HepG2 (cell line): ENCODE results near the gene CYTH1. TPM values are rescaled to one million over a fixed set of nuclear protein-coding genes. Genes with fewer than 3 reads are reported as not detected.

ENCODE experiments used
- HES4 ChIP-seq: sonication (generic); formaldehyde crosslinking; IDR thresholded peaks from 2 replicates; pipeline ENCODE4 v1.9.0; 2021; ENCODE audit warnings: mild to moderate bottlenecking, missing genetic modification reagents, borderline replicate concordance
- IKZF1 ChIP-seq: fragments of 450-650 bp; IDR thresholded peaks from 2 replicates; pipeline ENCODE4 v1.7.1; 2016
- JUNB ChIP-seq: sonication (generic); formaldehyde crosslinking; IDR thresholded peaks from 2 replicates; pipeline ENCODE4 v1.8.0; 2022; ENCODE audit warnings: missing genetic modification reagents, mild to moderate bottlenecking, borderline replicate concordance
- KAT8 ChIP-seq: IDR thresholded peaks from 2 replicates; pipeline ENCODE4 v1.6.1; 2016; ENCODE audit warnings: missing genetic modification reagents, missing compliant biosample characterization
- REXO4 ChIP-seq: sonication (generic); formaldehyde crosslinking; IDR thresholded peaks from 2 replicates; pipeline ENCODE4 v1.8.0; 2022; ENCODE audit warnings: missing genetic modification reagents, mild to moderate bottlenecking, borderline replicate concordance
- TCF7 ChIP-seq: sonication (generic); IDR thresholded peaks from 2 replicates; pipeline ENCODE4 v1.6.1; 2016; ENCODE audit warnings: antibody characterized with exemption, low read depth
- ZBED4 ChIP-seq: sonication (generic); formaldehyde crosslinking; IDR thresholded peaks from 2 replicates; pipeline ENCODE4 v1.4.0; 2020; ENCODE audit warnings: missing genetic modification reagents, borderline replicate concordance
- ZNF574 ChIP-seq: sonication (generic); formaldehyde crosslinking; IDR thresholded peaks from 2 replicates; pipeline ENCODE4 v1.4.0; 2020; ENCODE audit warnings: missing genetic modification reagents
- ZNF616 ChIP-seq: sonication (generic); formaldehyde crosslinking; IDR thresholded peaks from 2 replicates; pipeline ENCODE4 v1.5.0; 2020; ENCODE audit warnings: low read depth, mild to moderate bottlenecking, missing genetic modification reagents
- ZNF772 ChIP-seq: sonication (generic); formaldehyde crosslinking; IDR thresholded peaks from 2 replicates; pipeline ENCODE4 v1.5.0; 2020; ENCODE audit warnings: mild to moderate bottlenecking, missing genetic modification reagents
- ZNF878 ChIP-seq: sonication (generic); formaldehyde crosslinking; IDR thresholded peaks from 2 replicates; pipeline ENCODE4 v1.8.1; 2023; ENCODE audit warnings: mild to moderate bottlenecking, missing genetic modification reagents, moderate library complexity
- polyA plus RNA-seq, 8 experiments: library from polyadenylated mRNA; depleted of rRNA in 3 of 8; stranded (reverse) in 7 of 8; unstranded in 1 of 8; fragments of >200 nt; fragmentation: Illumina TruSeq in 4 of 8; extraction: Trizol in 4 of 8; gene quantifications; 2 replicates each; pipeline versions ENCODE4 v1.2.1 to v1.2.3, GENCODE V29; 2011 to 2016; ENCODE audit warnings: low read depth in 4 of 8, missing spikeins in 1 of 8, mixed read lengths in 1 of 8; ENCODE audit not compliant: insufficient read depth in 1 of 8
- total RNA-seq, 5 experiments: library from RNA; depleted of rRNA; stranded (reverse); fragments of >200 nt; fragmentation: Illumina TruSeq; extraction: Trizol; gene quantifications; 2 replicates each; pipeline ENCODE4 v1.2.3, GENCODE V29; 2016; ENCODE audit warnings: low read depth in 1 of 5
- TF ChIP-seq, protein P1 (sequence below): sonication (generic); formaldehyde crosslinking; IDR thresholded peaks from 2 replicates; pipeline ENCODE4 v1.4.0; 2020; ENCODE audit warnings: missing genetic modification reagents, borderline replicate concordance
- TF ChIP-seq, protein P2 (sequence below): sonication (generic); formaldehyde crosslinking; IDR thresholded peaks from 2 replicates; pipeline ENCODE4 v1.5.0; 2020; ENCODE audit warnings: missing genetic modification reagents
- TF ChIP-seq, protein P3 (sequence below): sonication (generic); formaldehyde crosslinking; IDR thresholded peaks from 2 replicates; pipeline ENCODE4 v1.4.0; 2020; ENCODE audit warnings: missing genetic modification reagents

The CYTH1 gene
- total and polyA plus RNA-seq, 2 of the 13 experiments (the other 11 are each of a cell fraction or from before 2014, with no cell fraction given) = 20.1 to 48.9 TPM

- TF ChIP-seq, protein P1, sequence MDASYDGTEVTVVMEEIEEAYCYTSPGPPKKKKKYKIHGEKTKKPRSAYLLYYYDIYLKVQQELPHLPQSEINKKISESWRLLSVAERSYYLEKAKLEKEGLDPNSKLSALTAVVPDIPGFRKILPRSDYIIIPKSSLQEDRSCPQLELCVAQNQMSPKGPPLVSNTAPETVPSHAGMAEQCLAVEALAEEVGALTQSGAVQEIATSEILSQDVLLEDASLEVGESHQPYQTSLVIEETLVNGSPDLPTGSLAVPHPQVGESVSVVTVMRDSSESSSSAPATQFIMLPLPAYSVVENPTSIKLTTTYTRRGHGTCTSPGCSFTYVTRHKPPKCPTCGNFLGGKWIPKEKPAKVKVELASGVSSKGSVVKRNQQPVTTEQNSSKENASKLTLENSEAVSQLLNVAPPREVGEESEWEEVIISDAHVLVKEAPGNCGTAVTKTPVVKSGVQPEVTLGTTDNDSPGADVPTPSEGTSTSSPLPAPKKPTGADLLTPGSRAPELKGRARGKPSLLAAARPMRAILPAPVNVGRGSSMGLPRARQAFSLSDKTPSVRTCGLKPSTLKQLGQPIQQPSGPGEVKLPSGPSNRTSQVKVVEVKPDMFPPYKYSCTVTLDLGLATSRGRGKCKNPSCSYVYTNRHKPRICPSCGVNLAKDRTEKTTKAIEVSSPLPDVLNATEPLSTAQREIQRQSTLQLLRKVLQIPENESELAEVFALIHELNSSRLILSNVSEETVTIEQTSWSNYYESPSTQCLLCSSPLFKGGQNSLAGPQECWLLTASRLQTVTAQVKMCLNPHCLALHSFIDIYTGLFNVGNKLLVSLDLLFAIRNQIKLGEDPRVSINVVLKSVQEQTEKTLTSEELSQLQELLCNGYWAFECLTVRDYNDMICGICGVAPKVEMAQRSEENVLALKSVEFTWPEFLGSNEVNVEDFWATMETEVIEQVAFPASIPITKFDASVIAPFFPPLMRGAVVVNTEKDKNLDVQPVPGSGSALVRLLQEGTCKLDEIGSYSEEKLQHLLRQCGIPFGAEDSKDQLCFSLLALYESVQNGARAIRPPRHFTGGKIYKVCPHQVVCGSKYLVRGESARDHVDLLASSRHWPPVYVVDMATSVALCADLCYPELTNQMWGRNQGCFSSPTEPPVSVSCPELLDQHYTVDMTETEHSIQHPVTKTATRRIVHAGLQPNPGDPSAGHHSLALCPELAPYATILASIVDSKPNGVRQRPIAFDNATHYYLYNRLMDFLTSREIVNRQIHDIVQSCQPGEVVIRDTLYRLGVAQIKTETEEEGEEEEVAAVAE (CRISPR knock-in tag) = peak; percentile 88; the same call in 1 of the 2 replicates
- TF ChIP-seq TCF7 = peak; percentile 78
- peak; percentile 75 for TF ChIP-seq ZNF772
- peak; percentile 95 for TF ChIP-seq ZBED4 (CRISPR knock-in tag)
- 0 out of 2 replicates have a peak, but pooled peaks have one; percentile 25 for TF ChIP-seq JUNB (CRISPR knock-in tag)
- TF ChIP-seq KAT8 (CRISPR knock-in tag) = 0 out of 2 replicates have a peak, but pooled peaks have one; percentile 31
- TF ChIP-seq, protein P2, sequence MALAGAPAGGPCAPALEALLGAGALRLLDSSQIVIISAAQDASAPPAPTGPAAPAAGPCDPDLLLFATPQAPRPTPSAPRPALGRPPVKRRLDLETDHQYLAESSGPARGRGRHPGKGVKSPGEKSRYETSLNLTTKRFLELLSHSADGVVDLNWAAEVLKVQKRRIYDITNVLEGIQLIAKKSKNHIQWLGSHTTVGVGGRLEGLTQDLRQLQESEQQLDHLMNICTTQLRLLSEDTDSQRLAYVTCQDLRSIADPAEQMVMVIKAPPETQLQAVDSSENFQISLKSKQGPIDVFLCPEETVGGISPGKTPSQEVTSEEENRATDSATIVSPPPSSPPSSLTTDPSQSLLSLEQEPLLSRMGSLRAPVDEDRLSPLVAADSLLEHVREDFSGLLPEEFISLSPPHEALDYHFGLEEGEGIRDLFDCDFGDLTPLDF = no peak
- peak; percentile 93; the same call in 1 of the 2 replicates for TF ChIP-seq ZNF878 (CRISPR knock-in tag)
- peak; percentile 73 for TF ChIP-seq ZNF574 (CRISPR knock-in tag)
- TF ChIP-seq IKZF1 = no peak
- TF ChIP-seq, protein P3, sequence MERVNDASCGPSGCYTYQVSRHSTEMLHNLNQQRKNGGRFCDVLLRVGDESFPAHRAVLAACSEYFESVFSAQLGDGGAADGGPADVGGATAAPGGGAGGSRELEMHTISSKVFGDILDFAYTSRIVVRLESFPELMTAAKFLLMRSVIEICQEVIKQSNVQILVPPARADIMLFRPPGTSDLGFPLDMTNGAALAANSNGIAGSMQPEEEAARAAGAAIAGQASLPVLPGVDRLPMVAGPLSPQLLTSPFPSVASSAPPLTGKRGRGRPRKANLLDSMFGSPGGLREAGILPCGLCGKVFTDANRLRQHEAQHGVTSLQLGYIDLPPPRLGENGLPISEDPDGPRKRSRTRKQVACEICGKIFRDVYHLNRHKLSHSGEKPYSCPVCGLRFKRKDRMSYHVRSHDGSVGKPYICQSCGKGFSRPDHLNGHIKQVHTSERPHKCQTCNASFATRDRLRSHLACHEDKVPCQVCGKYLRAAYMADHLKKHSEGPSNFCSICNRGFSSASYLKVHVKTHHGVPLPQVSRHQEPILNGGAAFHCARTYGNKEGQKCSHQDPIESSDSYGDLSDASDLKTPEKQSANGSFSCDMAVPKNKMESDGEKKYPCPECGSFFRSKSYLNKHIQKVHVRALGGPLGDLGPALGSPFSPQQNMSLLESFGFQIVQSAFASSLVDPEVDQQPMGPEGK (CRISPR knock-in tag) = peak; percentile 63; the same call in 1 of the 2 replicates
- no peak for TF ChIP-seq ZNF616 (CRISPR knock-in tag)
- TF ChIP-seq REXO4 (CRISPR knock-in tag) = no peak
- no peak for TF ChIP-seq HES4
Measured at GRCh38 chr17:78748048-78748729, 33.9 kb downstream of the CYTH1 start (continued).
